ENCODE results near the gene C22orf15. TPM values are rescaled to one million over a fixed set of nuclear protein-coding genes. Genes with fewer than 3 reads are reported as not detected.
A peak's percentile ranks its signal among the peaks of the same experiment; 100 is the strongest.

Gene C22orf15
- total and polyA plus RNA-seq, 2 of the 8 experiments (the other 6 are each of a cell fraction or from before 2014, with no cell fraction given): 4.2 to 4.9 TPM

DNA sequence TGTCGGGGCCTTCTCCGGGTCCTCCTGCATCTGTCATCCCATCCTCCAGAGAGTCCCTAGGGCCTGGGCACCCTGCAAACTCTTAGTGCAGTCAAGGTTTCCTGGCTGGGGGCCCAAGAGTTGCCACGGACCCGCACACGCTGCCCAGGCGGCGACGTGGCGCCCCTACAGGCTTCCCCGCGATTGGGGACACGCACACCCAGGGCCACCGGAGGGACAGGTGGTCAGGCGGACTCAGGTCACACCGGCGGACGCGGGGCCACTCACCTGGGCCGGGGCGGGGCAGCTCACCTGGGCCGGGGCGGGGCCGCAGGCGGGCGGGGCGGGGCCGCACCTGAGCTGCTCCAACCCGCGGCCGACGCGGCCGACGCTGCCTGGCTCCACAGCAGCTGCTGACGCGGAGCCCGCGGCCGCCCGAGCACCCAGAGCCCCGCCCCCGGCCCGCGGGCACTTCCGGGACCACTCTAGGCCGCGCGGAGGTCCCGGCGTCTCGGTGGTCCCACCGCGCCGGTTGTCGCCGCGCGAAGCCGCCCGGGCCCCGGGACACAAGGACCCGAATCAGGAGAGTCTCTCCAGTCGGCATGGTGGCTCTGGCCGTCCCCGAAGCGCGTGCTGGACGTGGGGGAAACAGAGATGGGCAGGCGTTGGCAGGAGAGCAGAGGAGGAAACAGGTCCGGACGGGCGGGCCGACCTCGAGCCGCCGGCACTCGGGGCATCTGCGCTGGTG is 11.9 kb upstream of the C22orf15 start, which contains the start of gene ZNF70 (continued):
- TF ChIP-seq, protein P1, sequence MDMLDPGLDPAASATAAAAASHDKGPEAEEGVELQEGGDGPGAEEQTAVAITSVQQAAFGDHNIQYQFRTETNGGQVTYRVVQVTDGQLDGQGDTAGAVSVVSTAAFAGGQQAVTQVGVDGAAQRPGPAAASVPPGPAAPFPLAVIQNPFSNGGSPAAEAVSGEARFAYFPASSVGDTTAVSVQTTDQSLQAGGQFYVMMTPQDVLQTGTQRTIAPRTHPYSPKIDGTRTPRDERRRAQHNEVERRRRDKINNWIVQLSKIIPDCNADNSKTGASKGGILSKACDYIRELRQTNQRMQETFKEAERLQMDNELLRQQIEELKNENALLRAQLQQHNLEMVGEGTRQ (IDR thresholded peaks at IDR 0.05; ENCODE audit: low read length): no peak
- peak; percentile 79; the same call in 1 of the 2 replicates for TF ChIP-seq EGR1 (IDR thresholded peaks at IDR 0.05; ENCODE audit: borderline replicate concordance, low read depth, low read length)
- peak; percentile 82; the same call in 1 of the 2 replicates for TF ChIP-seq GABPA (IDR thresholded peaks at IDR 0.05; ENCODE audit: borderline replicate concordance, insufficient read depth, low read length)
- no peak for TF ChIP-seq CHD2 (IDR thresholded peaks at IDR 0.05; ENCODE audit: low read length)
- no peak for TF ChIP-seq SRF (IDR thresholded peaks at IDR 0.05; ENCODE audit: low read depth, low read length)
- TF ChIP-seq RAD21 (IDR thresholded peaks at IDR 0.05 in 1 of 2, conservative IDR thresholded peaks at IDR 0.05 in 1 of 2; ENCODE audit: low read depth in 2 of 2, low read length in 2 of 2): no peak
- peak in 1 of 2 experiments; percentile 55; a peak in 1 of 3 replicates for TF ChIP-seq EP300 (IDR thresholded peaks at IDR 0.05; ENCODE audit: borderline replicate concordance in 1 of 2, low read depth in 2 of 2, low read length in 2 of 2)
- TF ChIP-seq POLR2A (IDR thresholded peaks at IDR 0.05; ENCODE audit: control extremely low read depth in 1 of 2, low read depth in 2 of 2, low read length in 2 of 2): peak in 1 of 2 experiments; percentile 73; a peak in 2 of 3 replicates
- TF ChIP-seq, protein P2, sequence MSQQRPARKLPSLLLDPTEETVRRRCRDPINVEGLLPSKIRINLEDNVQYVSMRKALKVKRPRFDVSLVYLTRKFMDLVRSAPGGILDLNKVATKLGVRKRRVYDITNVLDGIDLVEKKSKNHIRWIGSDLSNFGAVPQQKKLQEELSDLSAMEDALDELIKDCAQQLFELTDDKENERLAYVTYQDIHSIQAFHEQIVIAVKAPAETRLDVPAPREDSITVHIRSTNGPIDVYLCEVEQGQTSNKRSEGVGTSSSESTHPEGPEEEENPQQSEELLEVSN (IDR thresholded peaks at IDR 0.05): no peak
- TF ChIP-seq JUN (IDR thresholded peaks at IDR 0.05; ENCODE audit: low read depth, low read length): no peak
- no peak for TF ChIP-seq ZNF274 (IDR thresholded peaks at IDR 0.05; ENCODE audit: borderline replicate concordance, extremely low read depth, low read length)
- no peak for TF ChIP-seq EZH2 (IDR thresholded peaks at IDR 0.05; ENCODE audit: low read depth, low read length, severe bottlenecking)
- TF ChIP-seq PHF8 (conservative IDR thresholded peaks at IDR 0.05; ENCODE audit: low read depth, low read length): no peak; the same call in none of the 2 replicates
- peak; percentile 81; the same call in 1 of the 2 replicates for TF ChIP-seq RBBP5 (IDR thresholded peaks at IDR 0.05; ENCODE audit: borderline replicate concordance, low read depth, low read length)
- TF ChIP-seq KDM1A (IDR thresholded peaks at IDR 0.05; ENCODE audit: borderline replicate concordance, low read length): no peak
- no peak for TF ChIP-seq NRF1 (IDR thresholded peaks at IDR 0.05; ENCODE audit: low read depth, low read length)
- TF ChIP-seq CHD1 (IDR thresholded peaks at IDR 0.05; ENCODE audit: low read depth, low read length): no peak
- no peak for TF ChIP-seq SIX5 (IDR thresholded peaks at IDR 0.05; ENCODE audit: low read depth, low read length)
- peak; percentile 63; the same call in 1 of the 2 replicates for TF ChIP-seq RFX5 (IDR thresholded peaks at IDR 0.05; ENCODE audit: borderline replicate concordance, low read depth, low read length)
- TF ChIP-seq, protein P3, sequence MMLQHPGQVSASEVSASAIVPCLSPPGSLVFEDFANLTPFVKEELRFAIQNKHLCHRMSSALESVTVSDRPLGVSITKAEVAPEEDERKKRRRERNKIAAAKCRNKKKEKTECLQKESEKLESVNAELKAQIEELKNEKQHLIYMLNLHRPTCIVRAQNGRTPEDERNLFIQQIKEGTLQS (IDR thresholded peaks at IDR 0.05; ENCODE audit: insufficient read depth, low read depth, low read length): no peak
- no peak for TF ChIP-seq MAFK (IDR thresholded peaks at IDR 0.05; ENCODE audit: low read depth, low read length)

Data from H1 (cell line).